Smooth muscle cell of the brain vasculature (primary cell): ENCODE data around the gene POTEF.
"Not testable (repeated sequence)": the region's sequence is repeated elsewhere in the genome, so short reads cannot be mapped to it uniquely, and the experiment has no call there.

Experiments used
- DNase-seq: peaks from one replicate; pipeline ENCODE4 v3.0.0-alpha.2; 2012; ENCODE audit warnings: low read depth, low spot score

POTEF gene

DNA sequence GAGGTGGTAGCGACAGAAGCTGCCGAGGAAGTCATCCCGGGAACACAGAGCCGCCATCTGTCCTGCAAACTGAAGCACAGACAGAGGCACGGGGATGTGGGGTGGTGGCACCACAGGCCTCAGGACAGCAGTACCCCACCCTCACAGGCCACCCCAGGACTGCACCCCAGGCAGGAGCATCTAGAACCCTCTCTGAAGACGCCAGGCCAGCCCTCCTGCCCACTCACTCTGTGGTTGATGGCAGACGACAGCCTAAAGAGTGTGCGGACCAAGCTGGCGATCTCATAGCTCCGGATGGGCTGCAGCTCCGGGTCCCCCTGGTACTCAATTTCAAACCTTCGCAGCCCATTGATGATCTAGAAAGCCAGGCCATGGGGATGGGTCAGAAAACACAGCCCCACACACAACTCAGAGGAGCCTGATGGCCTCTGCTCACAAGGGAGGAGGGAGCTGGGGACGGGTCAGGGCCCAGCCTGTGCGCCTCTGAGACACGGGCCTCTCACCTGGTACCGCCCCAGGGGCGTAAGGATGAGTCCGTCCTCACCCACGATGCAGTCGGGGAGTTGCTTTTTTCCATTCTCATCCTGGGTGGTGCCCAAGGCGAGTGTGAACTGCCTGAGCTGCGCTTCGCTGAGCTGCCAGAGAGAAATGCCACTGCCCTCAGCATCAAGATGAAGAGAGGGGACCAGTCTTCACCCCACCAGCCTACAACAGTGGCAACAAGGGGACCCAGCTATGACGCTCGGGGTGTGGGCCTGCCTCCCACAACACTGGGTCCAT, 24.0 kb upstream of the POTEF start:
- no peak for DNase-seq

DNA sequence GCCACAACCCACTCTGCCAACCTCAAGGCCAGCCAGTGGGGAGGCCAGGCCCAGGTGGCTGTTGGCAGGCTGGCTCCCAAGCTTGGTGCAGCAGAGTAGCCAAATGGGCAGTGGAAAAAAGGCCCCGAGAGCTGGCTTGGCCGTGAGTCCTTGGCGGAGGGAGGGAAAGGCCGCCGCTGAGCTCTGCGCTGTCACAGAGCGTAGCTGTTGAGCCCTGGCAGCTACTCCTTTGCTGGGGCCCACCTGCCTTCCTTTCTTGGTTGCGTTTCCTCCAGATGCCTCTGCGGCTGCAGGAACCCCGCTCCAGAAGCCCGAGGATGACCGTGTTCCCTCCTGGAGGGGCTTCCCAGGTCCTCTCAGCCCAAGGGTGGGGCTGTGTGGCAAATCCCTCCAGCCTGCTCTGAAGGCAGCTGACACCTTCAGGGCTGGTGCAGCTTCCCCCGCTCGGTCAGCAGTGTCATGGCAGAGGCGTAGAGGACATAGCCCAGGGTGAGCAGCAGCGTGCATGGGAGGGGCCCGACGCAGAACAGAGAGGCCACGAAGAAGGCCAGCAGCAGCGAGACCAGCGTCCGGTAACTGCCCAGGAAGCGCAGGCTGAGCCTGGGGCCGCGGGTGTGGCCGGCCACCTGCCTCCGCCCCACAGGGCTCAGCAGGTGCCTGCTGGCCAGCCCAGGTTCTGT, 23.3 kb upstream of the POTEF start:
- not testable (repeated sequence) for DNase-seq

DNA sequence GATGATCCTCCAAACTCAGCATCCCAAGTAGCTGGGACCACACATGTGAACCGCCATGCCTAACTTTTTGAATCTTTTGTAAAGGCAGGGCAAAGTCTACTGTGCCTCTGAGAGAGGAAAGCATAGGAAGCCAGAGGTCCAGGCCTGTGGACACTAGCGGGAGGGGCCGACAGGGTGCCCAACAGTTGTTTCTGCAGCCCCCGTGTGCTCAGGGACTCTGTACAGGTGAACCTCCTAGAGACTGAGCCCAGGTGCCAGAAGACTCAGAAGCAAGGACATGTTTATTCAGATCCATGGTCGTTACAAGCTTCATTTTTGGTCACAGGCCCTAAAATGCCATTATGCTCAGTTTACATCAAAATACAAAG, 22.1 kb upstream of the POTEF start:
- DNase-seq = not testable (repeated sequence)

DNA sequence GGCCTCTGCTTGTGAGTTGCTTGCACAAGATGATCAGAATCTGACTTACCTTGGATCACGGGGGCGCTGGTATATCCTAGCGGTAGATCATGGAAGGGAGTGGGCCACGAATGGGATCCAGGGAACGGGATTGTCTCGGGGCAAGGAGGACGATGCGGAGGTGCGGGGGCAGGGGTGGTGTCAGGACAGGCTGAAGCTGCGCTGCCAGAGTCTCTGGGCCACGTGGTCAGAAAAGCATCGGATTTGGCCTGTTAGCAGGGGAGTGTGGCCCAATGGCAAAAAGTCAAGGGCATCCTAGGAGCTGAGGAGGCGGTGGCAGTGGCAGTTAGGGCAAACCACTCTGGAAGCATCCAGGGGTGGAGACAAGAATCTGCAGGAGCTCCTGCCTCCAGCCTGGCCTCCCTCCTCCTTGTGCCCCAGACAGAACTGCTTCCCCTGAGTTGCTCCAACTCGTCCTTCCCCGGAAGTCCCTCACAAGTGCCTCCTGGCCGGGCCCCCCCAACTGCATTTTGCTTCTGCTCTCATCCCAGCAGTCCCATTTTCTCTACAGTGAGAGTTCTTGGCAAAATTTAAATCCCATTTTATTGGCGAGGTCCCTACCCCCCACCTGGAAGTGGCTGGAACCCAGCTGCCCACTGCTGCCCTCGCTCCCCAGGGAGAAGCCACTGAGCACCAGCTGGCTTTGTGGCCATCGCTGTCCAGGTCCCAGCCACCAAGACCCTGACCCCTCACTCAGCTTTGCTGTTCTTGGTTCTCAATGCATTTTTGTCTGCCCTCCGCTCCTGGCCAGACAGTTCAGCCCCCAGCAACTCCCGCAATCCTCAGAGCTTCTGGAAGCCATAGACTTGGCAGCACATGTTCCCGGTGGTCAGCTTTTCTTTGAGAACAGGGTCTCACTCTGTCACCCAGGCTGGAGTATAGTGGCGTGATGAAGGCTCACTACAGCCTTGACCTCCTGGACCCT, 21.4 kb upstream of the POTEF start:
- DNase-seq = no peak

DNA sequence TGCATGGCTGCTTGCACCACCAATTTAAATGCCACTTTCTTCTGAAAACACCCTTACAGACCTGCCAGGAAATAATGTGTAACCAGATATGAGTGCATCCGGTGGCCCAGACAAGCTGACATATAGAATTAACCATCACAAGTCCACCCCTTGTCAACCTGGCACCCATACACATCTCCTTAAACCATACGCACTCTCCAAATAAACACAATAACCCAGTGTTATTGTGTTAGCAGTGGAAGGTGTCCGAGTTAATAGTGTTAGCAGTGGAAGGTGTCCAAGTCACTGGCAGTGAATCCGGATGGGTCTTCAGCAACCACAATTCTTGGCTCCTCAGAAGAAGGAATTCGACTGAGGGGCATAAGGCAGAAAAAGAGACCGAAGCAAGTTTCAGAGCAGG, 19.5 kb upstream of the POTEF start:
- not testable (repeated sequence) for DNase-seq

DNA sequence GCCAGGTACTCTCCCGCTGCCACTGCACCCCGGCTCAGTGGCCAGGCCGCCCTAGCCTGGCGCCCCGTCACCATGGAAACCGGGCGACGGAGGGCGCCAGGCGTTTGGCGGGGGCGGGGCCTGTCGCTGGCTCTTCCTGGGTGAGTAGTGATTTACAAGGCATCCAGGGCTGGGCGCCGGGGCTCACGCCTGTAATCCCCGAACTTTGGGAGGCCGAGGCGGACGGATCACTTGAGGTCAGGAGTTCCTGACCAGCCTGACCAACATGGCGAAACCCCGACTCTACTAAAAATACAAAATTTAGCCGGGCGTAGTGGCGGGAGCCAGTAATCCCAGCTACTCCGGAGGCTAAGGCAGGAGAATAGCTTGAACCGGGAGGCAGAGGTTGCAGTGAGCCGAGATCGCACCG, 16.0 kb upstream of the POTEF start, which contains the start of gene CCDC74B:
Gene CCDC74B, minus strand, starts transcription at position 107 of the 409 bp plus-strand sequence. CDS start 116 bp downstream, outside the sequence.
- not testable (repeated sequence) for DNase-seq

DNA sequence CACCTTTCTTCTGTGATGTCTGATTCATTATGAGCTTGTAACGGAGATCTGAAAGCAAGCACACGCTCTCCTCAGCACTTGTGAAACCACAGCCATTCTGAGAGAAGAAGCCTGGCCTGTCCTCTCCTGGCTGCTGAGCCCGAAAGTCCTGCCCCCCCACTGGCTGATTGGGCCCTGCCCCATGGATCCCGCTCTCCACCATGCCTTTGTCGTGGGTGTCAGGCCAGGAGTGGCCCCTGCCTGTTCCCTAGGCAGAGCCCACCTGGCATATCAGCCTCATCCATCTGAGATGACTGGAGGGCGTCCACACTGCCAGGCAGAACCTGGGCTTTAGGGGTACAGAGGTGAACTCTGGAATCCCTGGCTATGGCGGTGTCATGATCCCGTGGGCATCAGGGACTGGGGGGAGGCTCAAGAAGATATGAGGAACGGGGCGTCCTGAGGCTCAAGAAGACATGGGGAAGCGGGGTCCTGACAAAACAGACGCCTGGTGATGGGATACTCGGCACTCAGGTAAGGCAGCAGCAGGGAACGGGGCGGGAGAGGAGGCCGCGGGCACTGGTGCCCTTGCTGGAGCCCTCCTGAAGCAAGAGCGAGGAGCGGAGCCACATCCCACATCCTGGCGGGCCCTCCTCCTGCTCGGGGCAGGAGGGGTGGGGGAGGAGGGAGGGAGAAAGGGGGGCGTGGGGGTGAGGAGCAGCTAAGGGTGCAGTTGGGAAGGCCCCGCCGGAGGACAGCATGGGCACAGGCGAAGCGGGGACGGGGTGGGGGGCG, 14.4 kb upstream of the POTEF start:
- DNase-seq = not testable (repeated sequence)

DNA sequence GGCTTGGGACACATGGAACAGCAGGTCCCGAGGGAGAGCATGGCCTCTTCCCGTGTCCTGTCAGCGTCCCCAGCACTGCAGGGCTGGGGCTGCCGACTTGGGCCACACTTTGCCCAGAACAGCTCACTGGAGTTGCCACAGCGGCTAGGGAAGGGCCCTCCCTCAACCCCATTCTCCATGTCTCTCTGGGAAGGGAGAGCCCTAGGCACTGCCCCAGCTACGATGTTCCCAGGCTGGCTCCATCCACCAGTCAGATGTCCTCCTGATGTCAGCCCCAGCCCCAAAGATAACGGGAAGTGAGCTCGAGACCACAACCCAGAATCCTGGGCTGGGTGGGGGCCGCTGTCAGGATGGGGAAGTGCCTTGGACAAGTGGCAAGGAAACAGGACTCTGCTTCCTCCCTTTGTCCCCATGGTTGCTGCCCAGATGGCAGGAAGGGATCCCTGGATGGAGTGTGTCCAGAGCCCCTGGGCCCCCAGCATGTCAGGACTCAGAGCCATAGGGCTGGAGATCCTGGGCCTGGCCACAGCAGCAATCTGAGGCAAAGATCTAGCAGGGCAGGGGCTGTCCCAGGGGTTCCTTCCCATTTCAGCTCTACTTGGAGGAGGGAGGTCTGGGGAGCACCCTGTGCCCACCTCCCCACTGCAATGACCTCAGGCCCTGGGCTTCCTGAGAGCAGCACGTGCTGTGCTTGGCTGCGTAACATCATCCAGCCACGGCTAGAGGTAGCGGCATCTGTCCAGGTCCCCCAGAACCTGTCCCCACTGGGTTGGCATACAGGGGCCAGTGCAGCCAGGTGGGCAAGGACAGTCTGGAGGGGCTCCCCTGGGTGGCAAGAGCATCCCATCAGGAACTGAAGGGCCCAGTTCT, 13.6 kb upstream of the POTEF start:
- DNase-seq = not testable (repeated sequence)

DNA sequence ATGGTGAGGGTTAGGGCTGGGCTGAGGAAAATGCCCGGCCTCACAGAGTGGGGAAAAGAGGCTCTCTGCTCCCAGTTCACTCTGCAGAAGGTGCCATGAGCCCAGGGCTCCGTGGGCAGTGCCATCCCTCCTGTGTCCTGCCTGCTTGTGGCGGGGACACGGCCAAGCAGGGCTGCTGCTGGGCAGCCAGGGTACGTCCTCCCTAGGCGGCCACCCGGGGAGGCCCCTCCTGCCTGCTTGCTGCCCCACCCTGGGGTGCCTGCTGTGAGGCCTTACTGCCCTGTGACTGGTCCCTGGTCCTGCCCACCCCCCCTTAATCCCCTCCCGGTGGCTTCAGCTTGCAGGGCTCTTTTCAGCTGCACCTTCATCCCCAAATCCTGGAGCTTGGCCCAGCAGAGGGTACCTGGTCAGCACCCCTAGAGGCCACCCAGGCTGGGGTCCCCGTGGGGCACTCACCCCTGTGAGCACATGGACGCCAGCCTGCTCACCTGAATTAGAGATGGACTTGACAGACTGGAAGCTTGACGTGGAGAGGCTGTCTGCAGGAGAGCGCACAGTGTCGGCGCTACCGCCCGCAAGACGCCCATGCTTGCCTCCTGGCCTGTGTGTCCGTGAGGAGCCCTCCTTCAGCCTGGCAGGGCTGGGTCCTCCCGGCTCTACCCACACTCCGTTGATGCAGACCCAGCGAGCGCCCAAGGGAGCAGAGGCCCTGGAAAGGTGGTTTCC, 12.8 kb upstream of the POTEF start:
- DNase-seq = not testable (repeated sequence)

DNA sequence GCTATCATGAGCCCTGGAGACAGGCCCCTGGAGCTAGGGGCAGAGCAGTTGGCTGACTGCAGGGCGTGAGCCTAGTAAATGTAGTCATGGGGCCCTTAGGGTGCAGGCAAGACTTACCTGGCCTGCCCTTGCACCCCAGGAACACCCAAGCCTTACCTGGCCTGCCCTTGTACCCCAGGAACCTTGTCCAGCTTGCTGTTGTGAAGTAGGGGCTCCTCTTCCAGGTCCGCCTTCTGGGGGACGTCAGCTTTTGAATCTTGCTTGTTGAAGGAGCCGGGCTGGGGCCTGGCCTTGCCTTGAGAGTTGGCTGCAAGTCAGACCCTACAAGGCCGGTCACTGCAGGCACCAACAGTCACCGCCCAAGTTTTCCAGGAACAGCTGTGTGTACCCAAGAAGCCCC, 12.0 kb upstream of the POTEF start:
- not testable (repeated sequence) for DNase-seq

DNA sequence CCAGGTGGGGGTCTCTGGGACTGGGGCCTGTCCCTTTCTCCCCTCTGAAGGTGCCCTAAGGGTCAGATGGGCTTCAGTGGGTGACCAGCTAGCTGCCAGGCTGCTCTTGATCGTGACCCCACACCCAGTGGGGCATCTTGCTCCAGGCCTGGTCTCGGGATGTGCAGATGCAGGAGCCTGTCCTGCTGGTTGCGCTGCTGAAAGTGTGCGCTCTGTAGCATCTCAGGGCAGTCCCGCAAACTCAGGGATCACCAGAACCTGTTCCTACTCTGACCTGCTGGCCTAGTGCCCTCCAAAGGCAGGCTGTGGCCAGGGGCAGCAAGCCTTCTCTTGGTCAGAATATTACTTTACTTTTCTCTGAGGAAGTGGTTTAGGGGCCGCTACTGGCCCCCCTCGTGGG, 11.5 kb upstream of the POTEF start:
- DNase-seq = not testable (repeated sequence)

DNA sequence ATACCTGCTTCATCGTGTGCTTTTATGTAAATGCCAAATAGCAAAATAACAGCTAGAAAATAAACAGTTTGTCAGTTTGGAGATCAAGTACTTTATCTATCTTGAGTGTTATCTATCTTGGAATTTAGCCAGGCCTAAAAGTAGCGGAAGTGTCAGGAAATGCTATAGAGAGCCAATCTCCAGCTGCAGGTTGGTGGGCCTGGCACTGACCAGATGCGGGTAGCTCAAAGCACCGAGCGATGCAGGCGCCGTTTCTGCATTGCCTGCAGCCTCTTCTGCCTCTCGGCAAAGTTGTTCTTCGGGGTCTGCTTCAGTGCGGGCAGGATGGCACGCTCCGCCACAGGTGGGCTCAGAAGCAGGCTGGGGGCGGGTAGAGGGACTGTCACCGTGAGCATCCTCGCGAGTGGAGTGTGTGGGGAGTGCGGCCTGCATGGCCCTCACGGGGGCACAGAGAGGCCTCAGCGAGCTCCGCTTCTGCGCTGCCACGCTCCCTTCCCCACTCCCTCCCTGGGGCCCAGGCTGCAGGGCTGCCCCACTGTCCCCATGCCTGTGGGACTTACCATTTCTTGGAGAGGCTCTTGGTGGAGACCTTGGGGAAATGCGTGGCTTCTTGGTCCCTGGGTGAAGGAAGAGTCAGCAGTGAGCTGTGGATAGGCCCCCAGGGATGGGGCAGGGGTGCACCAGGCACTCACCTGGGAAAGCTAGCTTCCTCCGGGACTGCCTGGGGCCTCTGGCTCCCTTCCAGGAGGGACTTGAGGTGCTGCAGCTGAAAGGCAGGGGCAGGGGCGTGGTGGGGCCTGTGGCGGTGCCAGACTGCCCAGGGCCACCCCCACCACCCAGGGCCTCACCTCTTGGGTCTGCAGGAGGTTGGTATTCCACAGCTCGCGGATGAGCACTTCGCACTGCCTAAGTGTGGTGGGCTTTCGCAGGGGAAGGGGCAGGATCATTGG, 10.6 kb upstream of the POTEF start:
- not testable (repeated sequence) for DNase-seq

DNA sequence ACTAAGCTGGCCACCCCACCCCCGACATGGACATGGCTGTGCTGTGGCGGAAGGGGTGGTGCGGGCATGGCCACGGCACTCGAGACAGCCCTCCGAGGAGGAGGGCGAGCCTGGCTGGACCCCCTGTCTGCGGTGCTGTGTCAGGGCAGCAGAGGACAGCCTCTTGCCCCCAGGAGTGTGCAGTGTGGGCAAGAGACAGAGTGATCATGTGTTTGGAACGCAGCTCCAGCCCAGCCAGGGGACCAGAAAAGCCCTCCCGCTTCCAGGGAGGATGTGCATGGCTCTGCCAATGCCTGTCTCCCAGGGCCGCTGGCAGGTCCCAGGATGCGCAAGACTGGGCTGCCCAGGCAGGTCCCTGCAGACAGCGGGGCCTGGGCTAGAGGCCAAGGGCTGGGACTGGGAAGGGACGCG, 9.8 kb upstream of the POTEF start:
- not testable (repeated sequence) for DNase-seq

DNA sequence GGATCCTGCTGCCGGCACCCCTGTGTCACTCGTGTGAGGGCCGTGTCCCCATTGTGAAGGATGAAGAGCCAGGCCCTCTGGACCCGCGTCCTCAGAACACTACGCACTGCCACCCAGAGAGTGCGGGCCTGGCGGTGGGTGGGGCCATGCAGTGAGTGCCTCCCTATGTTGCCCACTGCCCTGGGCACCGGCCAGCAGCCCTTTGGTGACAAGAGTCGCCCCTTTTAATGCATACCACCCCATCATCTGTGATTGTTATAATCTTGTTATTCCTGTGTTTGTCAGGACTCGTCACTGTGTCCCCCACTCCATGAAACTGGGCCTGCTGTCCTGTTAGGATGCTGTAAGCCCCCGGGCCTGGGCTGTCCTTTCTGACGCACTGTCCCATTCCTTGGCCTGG, 9.3 kb upstream of the POTEF start:
- not testable (repeated sequence) for DNase-seq

DNA sequence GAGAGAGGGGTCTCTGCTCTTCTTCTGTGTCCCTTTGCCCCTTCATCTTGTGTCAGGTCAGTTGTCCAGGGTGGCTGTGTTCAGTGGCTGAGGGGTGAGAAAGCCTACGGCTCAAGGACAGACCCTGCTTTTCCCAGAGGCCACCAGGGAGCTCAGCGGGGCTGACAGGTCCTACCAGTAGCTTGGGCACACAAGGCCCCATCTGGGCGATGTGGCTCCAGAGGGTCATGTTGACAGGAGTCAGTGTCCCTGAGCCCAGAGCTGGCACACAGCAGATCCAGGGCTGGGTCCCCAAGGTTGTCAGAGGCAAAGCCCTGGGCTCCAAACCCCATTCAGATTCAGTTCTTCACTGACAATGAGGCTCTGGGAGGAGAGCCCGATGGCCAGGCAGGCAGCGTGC, 8.1 kb upstream of the POTEF start:
- not testable (repeated sequence) for DNase-seq

DNA sequence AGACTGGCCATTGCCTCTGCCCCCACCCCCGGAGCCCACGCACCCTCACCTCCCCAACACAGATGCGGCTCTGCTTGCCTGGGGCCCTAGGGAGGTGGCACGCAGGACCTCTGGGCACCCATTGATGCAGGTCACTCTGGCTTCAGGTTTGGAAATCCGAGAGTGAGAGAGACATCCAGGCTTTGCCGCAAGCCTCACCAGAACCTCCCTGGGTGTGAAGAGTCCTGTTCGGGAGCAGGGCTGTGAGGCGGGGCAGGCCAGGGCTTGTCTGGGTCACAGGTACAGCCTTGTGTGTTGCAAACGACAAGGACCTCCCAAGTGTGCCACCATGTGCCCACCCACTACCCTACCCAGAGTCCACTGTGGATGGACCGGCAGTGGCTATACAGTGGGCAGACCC, 7.5 kb upstream of the POTEF start:
- DNase-seq = not testable (repeated sequence)

DNA sequence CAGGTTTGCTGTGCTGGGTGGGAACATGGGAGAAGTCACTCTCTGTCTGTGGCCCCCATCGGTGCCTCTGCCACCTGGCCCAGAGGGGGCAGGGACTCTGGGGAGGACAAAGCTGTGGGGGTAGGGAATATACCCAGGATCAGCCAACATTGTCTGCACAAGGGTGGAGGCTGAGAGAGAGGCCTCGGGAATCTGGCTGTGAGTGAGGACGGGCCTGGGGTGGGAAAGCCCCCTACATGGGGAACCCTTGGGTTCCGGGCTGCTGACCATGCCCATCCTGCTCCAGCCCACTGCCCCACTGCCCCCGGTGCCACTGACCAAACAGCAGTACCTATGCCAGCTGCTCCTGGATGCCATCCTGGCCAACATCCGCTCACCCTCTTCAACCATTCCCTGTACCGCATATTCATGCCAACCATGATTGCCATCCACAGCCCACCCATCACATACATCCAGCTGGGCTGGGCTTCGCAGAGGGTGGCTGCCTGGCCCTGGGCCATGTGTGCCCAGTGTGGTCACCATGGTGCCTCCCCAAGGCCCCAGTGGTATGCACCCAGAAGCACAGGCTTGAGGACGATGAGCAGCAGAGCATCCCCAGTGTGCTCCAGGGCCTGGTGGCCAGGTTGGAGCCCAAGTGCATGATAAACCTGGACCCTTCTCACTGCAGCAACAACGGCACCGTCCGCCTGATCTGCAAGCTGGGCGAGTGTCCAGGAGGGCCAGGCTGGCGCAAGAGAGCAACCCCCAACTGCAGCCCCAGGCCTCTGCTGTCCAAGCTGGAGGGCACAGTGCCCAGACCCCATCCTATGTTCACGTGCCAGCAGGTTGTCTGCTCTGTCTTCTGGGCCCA, 6.9 kb upstream of the POTEF start:
- DNase-seq = no peak
